Glutamatergic neuron (in vitro differentiated cells): Measurements from ENCODE around the gene ENTPD1. TPM values are rescaled to one million over a fixed set of nuclear protein-coding genes. Genes with fewer than 3 reads are reported as not detected.
"Not testable (repeated sequence)": the region's sequence is repeated elsewhere in the genome, so short reads cannot be mapped to it uniquely, and the experiment has no call there.

Experiments used
- DNase-seq: peaks from one replicate; pipeline ENCODE4 v3.0.0; 2022
- H3K27ac Mint-ChIP-seq: one replicate; pipeline ENCODE4 v1.8.0; 2020; ENCODE audit warnings: mild to moderate bottlenecking, mixed read lengths, inconsistent platforms; ENCODE audit not compliant: unreplicated experiment
- H3K27me3 Mint-ChIP-seq: one replicate; pipeline ENCODE4 v1.8.0; 2020; ENCODE audit warnings: mild to moderate bottlenecking, moderate library complexity, mixed read lengths, inconsistent platforms; ENCODE audit not compliant: unreplicated experiment
- H3K36me3 Mint-ChIP-seq: one replicate; pipeline ENCODE4 v1.8.0; 2020; ENCODE audit warnings: mild to moderate bottlenecking, mixed read lengths, inconsistent platforms; ENCODE audit not compliant: unreplicated experiment
- H3K4me1 Mint-ChIP-seq: one replicate; pipeline ENCODE4 v1.8.0; 2020; ENCODE audit warnings: mild to moderate bottlenecking, low read depth, mixed read lengths, inconsistent platforms; ENCODE audit not compliant: unreplicated experiment
- H3K4me3 Mint-ChIP-seq: one replicate; pipeline ENCODE4 v1.8.0; 2020; ENCODE audit warnings: mild to moderate bottlenecking, mixed read lengths, inconsistent platforms; ENCODE audit not compliant: unreplicated experiment
- H3K9me3 Mint-ChIP-seq: one replicate; pipeline ENCODE4 v1.8.0; 2020; ENCODE audit warnings: mild to moderate bottlenecking, moderate library complexity, mixed read lengths, inconsistent platforms; ENCODE audit not compliant: unreplicated experiment
- CTCF ChIP-seq: fragments of 200-600 bp; sonication (generic); IDR thresholded peaks from one replicate; pipeline ENCODE4 v1.5.0; 2021; ENCODE audit not compliant: partially characterized antibody, unreplicated experiment
- total RNA-seq: library from RNA; stranded (reverse); fragmentation: NEBNext Ultra II Directional; extraction: Animal tissue kit (Norgen Biotek cat#: 25700); gene quantifications from one replicate; pipeline ENCODE4 v1.2.1, GENCODE V29; 2021; ENCODE audit not compliant: unreplicated experiment

ENTPD1 gene
- total RNA-seq, 1 donor from 2014 or later = not detected

DNA sequence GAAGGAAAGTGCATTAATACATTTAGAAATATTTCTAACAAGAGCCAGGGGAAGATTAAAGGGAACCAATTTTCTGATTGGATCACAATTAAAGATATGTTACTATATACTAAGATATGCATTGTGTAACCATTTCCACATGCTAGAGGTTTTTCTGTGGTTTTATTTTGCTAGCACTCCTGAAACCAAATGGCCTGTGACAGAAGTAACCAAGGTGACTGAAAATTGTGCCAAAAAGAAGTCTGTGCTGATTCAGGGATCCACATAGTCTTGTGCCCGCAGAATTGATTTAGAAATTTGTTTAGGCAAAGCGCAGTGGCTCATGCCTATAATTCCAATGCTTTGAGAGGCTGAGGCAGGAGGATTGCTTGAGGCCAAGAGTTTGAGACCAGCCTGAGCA lies 153.6 kb downstream of the ENTPD1 start:
- Mint-ChIP-seq H3K9me3 (no peaks in the 10 kb centered on the region), H3K27me3 (peaks cover 3% of the 10 kb centered on the region), H3K36me3 (peaks cover 4% of the 10 kb centered on the region), H3K27ac (no peak overlapping the region), H3K4me1 (no peaks in the 10 kb centered on the region), H3K4me3 (no peak overlapping the region)
- no peak for TF ChIP-seq CTCF
- no peak for DNase-seq

GRCh38 chr10:95916039-95916438 lies 160.1 kb downstream of the ENTPD1 start:
- DNase-seq, H3K36me3 Mint-ChIP-seq, H3K4me1 Mint-ChIP-seq, H3K27ac Mint-ChIP-seq, H3K27me3 Mint-ChIP-seq, H3K9me3 Mint-ChIP-seq, H3K4me3 Mint-ChIP-seq: not testable (repeated sequence)

Other genes with a start within 250 kb of the ENTPD1 start
- 221 TPM for gene SORBS1, start 194.8 kb upstream of the ENTPD1 start, total RNA-seq
- 32.2 TPM for gene ALDH18A1, start 99.5 kb upstream of the ENTPD1 start, total RNA-seq
- gene TCTN3, start 62.2 kb upstream of the ENTPD1 start, total RNA-seq = 14.7 TPM
- gene CC2D2B, start 151.8 kb downstream of the ENTPD1 start, total RNA-seq = not detected